HG03064 (cell line): ENCODE measurements around the gene CBX7.

Experiments
- ATAC-seq: cut with Tn5 transposase; IDR thresholded peaks from one replicate; pipeline ENCODE4 v1.9.1; 2021; ENCODE audit warnings: low read depth; ENCODE audit not compliant: unreplicated experiment

The CBX7 gene

GRCh38 chr22:39094717-39095389, 57.6 kb downstream of the CBX7 start:
- ATAC-seq = no peak

DNA sequence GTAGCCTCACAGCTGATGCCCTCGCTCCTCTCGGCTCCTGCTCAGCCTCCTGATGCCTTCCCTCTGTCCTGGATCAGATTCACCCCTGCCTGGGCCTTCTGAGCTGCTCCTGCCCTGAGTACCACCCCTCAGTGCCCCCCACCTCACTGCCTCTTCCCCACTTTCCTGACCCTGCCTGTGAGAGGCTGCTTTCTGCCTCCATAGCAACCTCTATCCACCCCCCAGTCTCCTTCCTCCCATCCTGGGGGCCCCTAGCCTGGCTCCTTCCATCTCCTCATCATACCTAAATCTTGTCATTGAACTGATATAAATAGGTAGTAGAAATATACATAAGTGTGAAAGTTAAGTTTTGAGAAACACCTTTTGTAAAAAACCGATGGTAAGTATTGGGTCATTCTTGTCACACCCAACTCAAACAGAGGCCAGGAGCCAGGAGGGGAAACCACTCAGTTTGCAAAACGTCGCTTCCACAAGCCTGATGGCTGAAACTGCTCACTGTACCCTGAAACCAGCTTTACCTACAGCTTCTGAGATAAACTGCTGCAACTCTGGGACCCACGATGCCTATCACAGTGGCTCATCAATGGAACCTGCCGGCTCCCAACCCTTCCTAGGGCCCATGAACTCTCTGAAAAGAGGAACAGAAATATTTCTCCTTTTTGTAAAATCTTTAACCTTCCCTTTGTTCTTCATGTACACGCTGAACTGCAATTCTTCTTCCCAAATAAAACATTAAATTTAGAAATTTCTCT, 60.2 kb downstream of the CBX7 start:
- ATAC-seq = no peak

DNA sequence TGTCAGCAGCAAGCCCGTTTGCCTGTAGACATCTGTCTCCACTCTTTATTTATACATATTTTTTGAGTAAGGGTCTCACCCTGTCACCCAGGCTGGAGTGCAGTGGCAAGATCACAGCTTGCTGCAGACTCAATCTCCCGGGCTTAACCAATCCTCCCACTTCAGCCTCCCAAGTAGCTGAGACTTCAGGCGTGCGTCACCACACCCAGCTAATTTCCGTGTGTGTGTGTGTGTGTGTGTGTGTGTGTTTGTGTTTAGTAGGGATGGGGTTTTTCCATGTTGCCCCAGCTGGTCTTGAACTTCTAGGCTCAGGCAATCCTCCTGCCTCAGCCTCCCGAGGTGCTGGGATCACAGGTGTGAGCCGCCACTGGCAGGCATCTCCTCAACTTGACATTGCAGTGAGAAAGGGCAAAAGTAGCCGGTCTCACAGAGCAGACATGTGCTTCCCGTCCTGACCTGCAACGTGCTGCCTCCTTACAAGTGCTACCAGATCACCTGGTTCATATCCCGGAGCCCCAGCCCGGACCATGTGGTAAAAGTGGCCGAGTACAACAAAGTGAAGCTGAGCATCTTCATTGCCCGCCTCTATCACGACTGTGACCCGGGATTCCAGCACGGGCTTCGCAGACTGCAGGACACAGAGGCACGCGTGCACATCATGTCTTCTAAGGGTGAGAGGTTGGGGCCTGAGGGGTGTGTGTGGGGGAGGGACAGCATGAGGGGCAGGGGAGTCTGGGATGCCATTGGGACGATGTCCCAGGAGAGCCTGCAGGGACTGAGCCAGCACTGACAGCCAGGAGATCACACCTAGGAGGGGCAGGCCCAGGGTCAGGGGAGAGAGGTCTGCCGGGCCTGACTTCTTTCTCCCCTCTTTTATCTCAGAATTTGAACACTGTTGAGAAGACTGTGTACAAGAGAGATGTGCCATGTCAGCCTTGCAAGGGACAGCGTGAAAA, 61.1 kb downstream of the CBX7 start:
- no peak for ATAC-seq

DNA sequence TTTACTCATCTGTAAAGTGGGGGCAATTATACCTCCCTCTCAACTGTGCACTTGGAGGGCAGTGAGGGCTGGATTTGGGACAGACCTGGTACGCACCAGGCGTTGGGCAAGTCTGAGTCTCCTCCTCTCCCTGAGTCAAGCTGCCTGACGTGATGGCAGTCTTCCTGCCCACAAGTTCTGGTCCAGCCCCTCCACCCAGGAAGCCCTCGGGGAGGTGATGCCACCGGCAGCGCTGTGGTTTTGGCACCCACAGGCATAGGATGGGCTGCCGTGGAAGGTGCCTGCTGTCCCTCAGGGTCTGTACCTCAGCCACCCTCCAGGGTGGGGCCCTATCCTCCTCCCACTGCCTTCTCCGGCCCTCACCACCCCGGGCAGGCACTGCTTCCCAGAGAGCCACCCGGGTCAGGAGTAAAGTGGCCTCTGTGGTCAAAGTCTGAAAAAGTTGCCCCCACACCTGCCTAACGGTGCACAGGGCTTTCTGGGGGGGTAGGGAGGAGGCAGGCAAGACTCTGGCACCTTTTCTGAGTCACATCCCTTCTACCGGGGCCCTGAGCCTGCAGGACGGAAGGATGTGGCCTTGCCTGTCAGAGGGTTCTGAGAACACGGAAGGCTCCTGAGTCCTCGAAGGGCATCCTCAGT, 61.9 kb downstream of the CBX7 start:
- ATAC-seq = no peak

- ATAC-seq = no peak
Observed at GRCh38 chr22:39089928-39090327, 62.6 kb downstream of the CBX7 start.

DNA sequence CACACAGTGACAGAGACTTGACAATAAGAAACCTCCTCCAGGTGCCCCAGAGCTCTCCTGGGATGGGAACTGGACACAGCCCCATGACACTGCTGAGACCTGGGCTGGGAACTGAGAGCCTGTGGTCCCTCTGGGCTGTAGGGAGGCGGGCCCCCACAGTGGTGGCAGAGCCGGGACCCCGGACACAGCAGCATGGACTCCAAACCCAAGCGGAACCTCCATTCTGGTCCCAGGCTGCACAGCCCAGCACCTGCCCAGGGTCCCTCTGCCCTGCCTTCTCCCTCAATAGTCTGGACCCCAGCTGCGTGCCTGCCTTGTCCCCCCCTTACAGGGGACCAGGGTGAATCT, 63.8 kb downstream of the CBX7 start:
- no peak for ATAC-seq

GRCh38 chr22:39087881-39088684, 64.4 kb downstream of the CBX7 start:
- ATAC-seq = no peak

GRCh38 chr22:39087098-39087497, 65.4 kb downstream of the CBX7 start:
- no peak for ATAC-seq

DNA sequence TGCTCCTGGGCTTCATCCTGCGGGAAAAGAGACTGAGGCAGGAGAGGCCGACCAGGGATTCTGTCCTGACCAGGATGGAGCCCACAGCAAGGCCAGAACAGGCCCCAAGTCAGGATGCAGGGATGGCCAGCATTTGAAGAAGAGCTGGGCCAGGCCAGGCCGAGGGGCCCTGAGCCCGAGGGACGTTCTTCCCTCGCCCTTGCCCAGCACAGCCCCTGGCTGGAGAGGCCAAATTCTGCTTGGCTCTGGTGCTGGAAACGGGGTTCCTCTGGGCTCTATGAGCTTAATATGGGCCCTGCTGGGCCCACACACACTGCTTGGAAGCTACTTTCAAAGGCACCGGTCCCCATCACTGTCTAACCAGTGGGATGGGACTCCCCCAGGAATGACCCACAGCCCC, 67.8 kb downstream of the CBX7 start:
- ATAC-seq = no peak

- ATAC-seq = no peak
Observed at GRCh38 chr22:39083212-39084165, 69.0 kb downstream of the CBX7 start.

DNA sequence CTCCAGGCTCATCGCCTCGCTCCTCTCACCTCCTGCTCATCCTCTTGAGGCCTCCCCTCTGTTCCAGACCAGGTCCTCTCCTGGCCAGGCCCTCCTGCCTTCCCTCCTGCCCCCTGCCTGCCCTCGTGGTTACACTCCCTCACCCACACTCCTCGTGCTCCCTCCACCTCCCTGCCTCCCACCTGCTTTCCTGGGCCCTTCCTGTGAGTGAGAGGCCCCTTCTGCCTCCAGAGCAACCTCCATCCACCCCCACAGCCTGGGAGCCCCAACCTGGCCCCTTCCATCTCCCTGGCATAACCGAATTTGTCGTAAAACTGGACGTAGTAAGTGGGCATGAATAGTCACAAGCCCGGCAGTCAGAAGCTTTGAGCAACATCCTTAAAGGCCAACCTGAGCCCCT, 70.9 kb downstream of the CBX7 start:
- no peak for ATAC-seq

- no peak for ATAC-seq
Observed at GRCh38 chr22:39081016-39081415, 71.5 kb downstream of the CBX7 start.
